HepG2 (cell line): ENCODE results near the gene NSD1. TPM values are rescaled to one million over a fixed set of nuclear protein-coding genes. Genes with fewer than 3 reads are reported as not detected.
A peak's percentile ranks its signal among the peaks of the same experiment; 100 is the strongest.

Experiments used
- FOSL2 ChIP-seq: sonication (generic); formaldehyde crosslinking; IDR thresholded peaks from 2 replicates; pipeline ENCODE4 v1.4.0; 2020; ENCODE audit warnings: missing genetic modification reagents
- GATAD1 ChIP-seq: IDR thresholded peaks from 2 replicates; pipeline ENCODE4 v1.6.1; 2016; ENCODE audit warnings: missing genetic modification reagents, missing compliant biosample characterization
- PRPF4 ChIP-seq: fragments of 200-400 bp; formaldehyde crosslinking; IDR thresholded peaks from 2 replicates; pipeline ENCODE4 v1.6.1; 2016; ENCODE audit warnings: low read length, low read depth; ENCODE audit not compliant: poor library complexity, severe bottlenecking
- SAP130 ChIP-seq: IDR thresholded peaks from 2 replicates; pipeline ENCODE4 v1.6.1; 2016; ENCODE audit warnings: low read depth
- SOX13 ChIP-seq, 3 experiments: fragments of 450-650 bp in 1 of 3; sonication (generic) in 1 of 3; formaldehyde crosslinking in 1 of 3; IDR thresholded peaks in 2 of 3; conservative IDR thresholded peaks in 1 of 3; 2 replicates each; pipeline versions ENCODE4 v1.5.0 to v1.6.1; 2016 to 2020; ENCODE audit warnings: antibody characterized with exemption in 1 of 3, mild to moderate bottlenecking in 1 of 3, missing compliant biosample characterization in 1 of 3, missing genetic modification reagents in 1 of 3, moderate library complexity in 1 of 3
- polyA plus RNA-seq, 8 experiments: library from polyadenylated mRNA; depleted of rRNA in 3 of 8; stranded (reverse) in 7 of 8; unstranded in 1 of 8; fragments of >200 nt; fragmentation: Illumina TruSeq in 4 of 8; extraction: Trizol in 4 of 8; gene quantifications; 2 replicates each; pipeline versions ENCODE4 v1.2.1 to v1.2.3, GENCODE V29; 2011 to 2016; ENCODE audit warnings: low read depth in 4 of 8, missing spikeins in 1 of 8, mixed read lengths in 1 of 8; ENCODE audit not compliant: insufficient read depth in 1 of 8
- total RNA-seq, 5 experiments: library from RNA; depleted of rRNA; stranded (reverse); fragments of >200 nt; fragmentation: Illumina TruSeq; extraction: Trizol; gene quantifications; 2 replicates each; pipeline ENCODE4 v1.2.3, GENCODE V29; 2016; ENCODE audit warnings: low read depth in 1 of 5
- TF ChIP-seq, protein P1 (sequence below): sonication (generic); formaldehyde crosslinking; IDR thresholded peaks from 2 replicates; pipeline ENCODE4 v1.5.1; 2020; ENCODE audit warnings: mild to moderate bottlenecking, missing genetic modification reagents, moderate library complexity
- TF ChIP-seq, protein P2 (sequence below): sonication (generic); formaldehyde crosslinking; conservative IDR thresholded peaks from 2 replicates; pipeline ENCODE4 v1.4.0; 2020; ENCODE audit warnings: mild to moderate bottlenecking, missing genetic modification reagents, moderate library complexity
- TF ChIP-seq, protein P3 (sequence below): sonication (generic); formaldehyde crosslinking; IDR thresholded peaks from 2 replicates; pipeline ENCODE4 v1.9.0; 2021; ENCODE audit warnings: missing genetic modification reagents, borderline replicate concordance
- TF ChIP-seq, protein P4 (sequence below): sonication (generic); formaldehyde crosslinking; IDR thresholded peaks from 2 replicates; pipeline ENCODE4 v1.9.0; 2022; ENCODE audit warnings: missing genetic modification reagents, mild to moderate bottlenecking, borderline replicate concordance
- TF ChIP-seq, protein P5 (sequence below): sonication (generic); formaldehyde crosslinking; IDR thresholded peaks from 2 replicates; pipeline ENCODE4 v1.5.0; 2020; ENCODE audit warnings: mild to moderate bottlenecking, missing genetic modification reagents

Gene NSD1
- total and polyA plus RNA-seq, 2 of the 13 experiments (the other 11 are each of a cell fraction or from before 2014, with no cell fraction given) = 0.01 to 0.09 TPM

DNA sequence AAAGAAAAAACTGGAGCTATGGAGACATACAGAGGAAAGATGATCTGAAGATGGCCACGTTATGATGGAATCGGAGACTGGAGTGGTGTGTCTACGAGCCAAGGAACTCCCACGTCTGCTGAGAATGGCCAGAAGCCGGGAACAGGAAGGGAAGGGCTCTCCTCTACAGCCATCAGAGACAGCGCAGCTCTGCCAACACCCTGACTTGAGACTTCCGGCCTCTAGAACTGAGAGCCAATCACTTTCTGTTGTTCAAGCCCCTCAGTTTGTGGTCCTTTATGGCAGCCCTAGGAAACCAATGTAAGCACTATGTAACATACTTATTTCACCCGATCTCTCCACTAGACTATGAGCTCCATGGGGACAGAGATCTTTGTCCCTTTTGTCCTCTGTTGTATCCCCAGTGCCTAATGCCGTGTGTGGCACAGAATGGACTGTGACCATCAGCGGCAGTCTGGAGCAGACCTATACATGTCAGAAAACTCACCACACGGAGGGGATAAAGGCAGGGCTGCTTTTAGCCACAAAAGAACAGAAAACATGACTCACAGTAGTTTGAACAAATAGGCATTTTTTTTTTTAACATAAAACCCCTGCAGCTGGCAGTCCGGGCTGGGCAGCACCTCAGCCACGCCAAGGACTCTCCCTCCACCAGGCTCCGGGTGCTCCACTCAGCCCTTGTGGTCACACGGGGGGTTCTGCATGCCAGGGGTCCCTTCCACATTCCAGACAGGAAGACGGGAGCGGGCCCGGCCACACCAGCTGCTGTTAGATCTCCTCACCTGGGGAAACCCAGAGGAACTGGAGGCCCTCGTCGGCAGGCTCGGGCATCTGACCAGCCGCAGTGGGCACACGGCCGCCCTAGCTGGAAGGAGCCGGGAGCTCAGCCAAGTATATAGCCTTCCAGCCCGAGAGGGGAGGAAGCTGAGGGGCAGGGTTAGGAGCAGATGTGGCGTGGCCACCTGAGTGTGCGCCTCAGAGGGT lies 194.3 kb downstream of the NSD1 start (continued):
- TF ChIP-seq, protein P1, sequence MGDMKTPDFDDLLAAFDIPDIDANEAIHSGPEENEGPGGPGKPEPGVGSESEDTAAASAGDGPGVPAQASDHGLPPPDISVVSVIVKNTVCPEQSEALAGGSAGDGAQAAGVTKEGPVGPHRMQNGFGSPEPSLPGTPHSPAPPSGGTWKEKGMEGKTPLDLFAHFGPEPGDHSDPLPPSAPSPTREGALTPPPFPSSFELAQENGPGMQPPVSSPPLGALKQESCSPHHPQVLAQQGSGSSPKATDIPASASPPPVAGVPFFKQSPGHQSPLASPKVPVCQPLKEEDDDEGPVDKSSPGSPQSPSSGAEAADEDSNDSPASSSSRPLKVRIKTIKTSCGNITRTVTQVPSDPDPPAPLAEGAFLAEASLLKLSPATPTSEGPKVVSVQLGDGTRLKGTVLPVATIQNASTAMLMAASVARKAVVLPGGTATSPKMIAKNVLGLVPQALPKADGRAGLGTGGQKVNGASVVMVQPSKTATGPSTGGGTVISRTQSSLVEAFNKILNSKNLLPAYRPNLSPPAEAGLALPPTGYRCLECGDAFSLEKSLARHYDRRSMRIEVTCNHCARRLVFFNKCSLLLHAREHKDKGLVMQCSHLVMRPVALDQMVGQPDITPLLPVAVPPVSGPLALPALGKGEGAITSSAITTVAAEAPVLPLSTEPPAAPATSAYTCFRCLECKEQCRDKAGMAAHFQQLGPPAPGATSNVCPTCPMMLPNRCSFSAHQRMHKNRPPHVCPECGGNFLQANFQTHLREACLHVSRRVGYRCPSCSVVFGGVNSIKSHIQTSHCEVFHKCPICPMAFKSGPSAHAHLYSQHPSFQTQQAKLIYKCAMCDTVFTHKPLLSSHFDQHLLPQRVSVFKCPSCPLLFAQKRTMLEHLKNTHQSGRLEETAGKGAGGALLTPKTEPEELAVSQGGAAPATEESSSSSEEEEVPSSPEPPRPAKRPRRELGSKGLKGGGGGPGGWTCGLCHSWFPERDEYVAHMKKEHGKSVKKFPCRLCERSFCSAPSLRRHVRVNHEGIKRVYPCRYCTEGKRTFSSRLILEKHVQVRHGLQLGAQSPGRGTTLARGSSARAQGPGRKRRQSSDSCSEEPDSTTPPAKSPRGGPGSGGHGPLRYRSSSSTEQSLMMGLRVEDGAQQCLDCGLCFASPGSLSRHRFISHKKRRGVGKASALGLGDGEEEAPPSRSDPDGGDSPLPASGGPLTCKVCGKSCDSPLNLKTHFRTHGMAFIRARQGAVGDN (CRISPR knock-in tag) = peak; percentile 56
- TF ChIP-seq, protein P2, sequence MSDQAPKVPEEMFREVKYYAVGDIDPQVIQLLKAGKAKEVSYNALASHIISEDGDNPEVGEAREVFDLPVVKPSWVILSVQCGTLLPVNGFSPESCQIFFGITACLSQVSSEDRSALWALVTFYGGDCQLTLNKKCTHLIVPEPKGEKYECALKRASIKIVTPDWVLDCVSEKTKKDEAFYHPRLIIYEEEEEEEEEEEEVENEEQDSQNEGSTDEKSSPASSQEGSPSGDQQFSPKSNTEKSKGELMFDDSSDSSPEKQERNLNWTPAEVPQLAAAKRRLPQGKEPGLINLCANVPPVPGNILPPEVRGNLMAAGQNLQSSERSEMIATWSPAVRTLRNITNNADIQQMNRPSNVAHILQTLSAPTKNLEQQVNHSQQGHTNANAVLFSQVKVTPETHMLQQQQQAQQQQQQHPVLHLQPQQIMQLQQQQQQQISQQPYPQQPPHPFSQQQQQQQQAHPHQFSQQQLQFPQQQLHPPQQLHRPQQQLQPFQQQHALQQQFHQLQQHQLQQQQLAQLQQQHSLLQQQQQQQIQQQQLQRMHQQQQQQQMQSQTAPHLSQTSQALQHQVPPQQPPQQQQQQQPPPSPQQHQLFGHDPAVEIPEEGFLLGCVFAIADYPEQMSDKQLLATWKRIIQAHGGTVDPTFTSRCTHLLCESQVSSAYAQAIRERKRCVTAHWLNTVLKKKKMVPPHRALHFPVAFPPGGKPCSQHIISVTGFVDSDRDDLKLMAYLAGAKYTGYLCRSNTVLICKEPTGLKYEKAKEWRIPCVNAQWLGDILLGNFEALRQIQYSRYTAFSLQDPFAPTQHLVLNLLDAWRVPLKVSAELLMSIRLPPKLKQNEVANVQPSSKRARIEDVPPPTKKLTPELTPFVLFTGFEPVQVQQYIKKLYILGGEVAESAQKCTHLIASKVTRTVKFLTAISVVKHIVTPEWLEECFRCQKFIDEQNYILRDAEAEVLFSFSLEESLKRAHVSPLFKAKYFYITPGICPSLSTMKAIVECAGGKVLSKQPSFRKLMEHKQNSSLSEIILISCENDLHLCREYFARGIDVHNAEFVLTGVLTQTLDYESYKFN = peak; percentile 39
- TF ChIP-seq, protein P3, sequence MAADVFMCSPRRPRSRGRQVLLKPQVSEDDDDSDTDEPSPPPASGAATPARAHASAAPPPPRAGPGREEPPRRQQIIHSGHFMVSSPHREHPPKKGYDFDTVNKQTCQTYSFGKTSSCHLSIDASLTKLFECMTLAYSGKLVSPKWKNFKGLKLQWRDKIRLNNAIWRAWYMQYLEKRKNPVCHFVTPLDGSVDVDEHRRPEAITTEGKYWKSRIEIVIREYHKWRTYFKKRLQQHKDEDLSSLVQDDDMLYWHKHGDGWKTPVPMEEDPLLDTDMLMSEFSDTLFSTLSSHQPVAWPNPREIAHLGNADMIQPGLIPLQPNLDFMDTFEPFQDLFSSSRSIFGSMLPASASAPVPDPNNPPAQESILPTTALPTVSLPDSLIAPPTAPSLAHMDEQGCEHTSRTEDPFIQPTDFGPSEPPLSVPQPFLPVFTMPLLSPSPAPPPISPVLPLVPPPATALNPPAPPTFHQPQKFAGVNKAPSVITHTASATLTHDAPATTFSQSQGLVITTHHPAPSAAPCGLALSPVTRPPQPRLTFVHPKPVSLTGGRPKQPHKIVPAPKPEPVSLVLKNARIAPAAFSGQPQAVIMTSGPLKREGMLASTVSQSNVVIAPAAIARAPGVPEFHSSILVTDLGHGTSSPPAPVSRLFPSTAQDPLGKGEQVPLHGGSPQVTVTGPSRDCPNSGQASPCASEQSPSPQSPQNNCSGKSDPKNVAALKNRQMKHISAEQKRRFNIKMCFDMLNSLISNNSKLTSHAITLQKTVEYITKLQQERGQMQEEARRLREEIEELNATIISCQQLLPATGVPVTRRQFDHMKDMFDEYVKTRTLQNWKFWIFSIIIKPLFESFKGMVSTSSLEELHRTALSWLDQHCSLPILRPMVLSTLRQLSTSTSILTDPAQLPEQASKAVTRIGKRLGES (CRISPR knock-in tag) = no peak
- peak; percentile 66; the same call in 1 of the 2 replicates for TF ChIP-seq FOSL2 (CRISPR knock-in tag)
- no peak for TF ChIP-seq SOX13 (IDR thresholded peaks at IDR 0.05)
- peak in 1 of 2 experiments; percentile 46; a peak in 1 of 4 replicates for TF ChIP-seq SOX13 (CRISPR knock-in tag; conservative IDR thresholded peaks at IDR 0.05 in 1 of 2, IDR thresholded peaks at IDR 0.05 in 1 of 2)
- TF ChIP-seq, protein P4, sequence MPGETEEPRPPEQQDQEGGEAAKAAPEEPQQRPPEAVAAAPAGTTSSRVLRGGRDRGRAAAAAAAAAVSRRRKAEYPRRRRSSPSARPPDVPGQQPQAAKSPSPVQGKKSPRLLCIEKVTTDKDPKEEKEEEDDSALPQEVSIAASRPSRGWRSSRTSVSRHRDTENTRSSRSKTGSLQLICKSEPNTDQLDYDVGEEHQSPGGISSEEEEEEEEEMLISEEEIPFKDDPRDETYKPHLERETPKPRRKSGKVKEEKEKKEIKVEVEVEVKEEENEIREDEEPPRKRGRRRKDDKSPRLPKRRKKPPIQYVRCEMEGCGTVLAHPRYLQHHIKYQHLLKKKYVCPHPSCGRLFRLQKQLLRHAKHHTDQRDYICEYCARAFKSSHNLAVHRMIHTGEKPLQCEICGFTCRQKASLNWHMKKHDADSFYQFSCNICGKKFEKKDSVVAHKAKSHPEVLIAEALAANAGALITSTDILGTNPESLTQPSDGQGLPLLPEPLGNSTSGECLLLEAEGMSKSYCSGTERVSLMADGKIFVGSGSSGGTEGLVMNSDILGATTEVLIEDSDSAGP (CRISPR knock-in tag) = peak; percentile 16; the same call in 1 of the 2 replicates
- 0 out of 2 replicates have a peak, but pooled peaks have one; percentile 39 for TF ChIP-seq SAP130 (CRISPR knock-in tag)
- TF ChIP-seq, protein P5, sequence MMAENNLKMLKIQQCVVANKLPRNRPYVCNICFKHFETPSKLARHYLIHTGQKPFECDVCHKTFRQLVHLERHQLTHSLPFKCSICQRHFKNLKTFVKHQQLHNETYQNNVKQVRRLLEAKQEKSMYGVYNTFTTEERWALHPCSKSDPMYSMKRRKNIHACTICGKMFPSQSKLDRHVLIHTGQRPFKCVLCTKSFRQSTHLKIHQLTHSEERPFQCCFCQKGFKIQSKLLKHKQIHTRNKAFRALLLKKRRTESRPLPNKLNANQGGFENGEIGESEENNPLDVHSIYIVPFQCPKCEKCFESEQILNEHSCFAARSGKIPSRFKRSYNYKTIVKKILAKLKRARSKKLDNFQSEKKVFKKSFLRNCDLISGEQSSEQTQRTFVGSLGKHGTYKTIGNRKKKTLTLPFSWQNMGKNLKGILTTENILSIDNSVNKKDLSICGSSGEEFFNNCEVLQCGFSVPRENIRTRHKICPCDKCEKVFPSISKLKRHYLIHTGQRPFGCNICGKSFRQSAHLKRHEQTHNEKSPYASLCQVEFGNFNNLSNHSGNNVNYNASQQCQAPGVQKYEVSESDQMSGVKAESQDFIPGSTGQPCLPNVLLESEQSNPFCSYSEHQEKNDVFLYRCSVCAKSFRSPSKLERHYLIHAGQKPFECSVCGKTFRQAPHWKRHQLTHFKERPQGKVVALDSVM = no peak
- 0 out of 2 replicates have a peak, but pooled peaks have one; percentile 34 for TF ChIP-seq GATAD1 (CRISPR knock-in tag)
- peak; percentile 42 for TF ChIP-seq PRPF4
